ENCODE data around the gene BEX4.

The BEX4 gene

GRCh38 chrX:103254171-103254824 lies 39.4 kb downstream of the BEX4 start:
- DNase-seq (ENCODE audit: low read depth, low spot score): no peak
- peak overlapping the region; percentile 58 for H3K27ac ChIP-seq
- H3K4me3 ChIP-seq: peak overlapping the region; percentile 87
- H3K36me3 ChIP-seq (ENCODE audit: insufficient read depth, low read length): 0 out of 2 replicates have a peak, but pooled peaks cover 3% of the 10 kb centered on the region
- no peak for TF ChIP-seq POLR2AphosphoS5 (IDR thresholded peaks at IDR 0.05; ENCODE audit: borderline replicate concordance, low read depth, low read length)
- no peak for TF ChIP-seq EZH2 (IDR thresholded peaks at IDR 0.05)
- no peak for TF ChIP-seq FOXP2 (optimal IDR thresholded peaks at IDR 0.05; ENCODE audit: control extremely low read depth, extremely low read length, insufficient read depth)
- peak overlapping the region; percentile 88 for H3K9ac ChIP-seq (ENCODE audit: insufficient read length)
- H3K9me3 ChIP-seq (ENCODE audit: low read depth, low read length): no peaks in the 10 kb centered on the region

- peak; percentile 16 for DNase-seq (ENCODE audit: low read depth, low spot score)
- peak; percentile 75 for TF ChIP-seq POLR2AphosphoS5 (IDR thresholded peaks at IDR 0.05; ENCODE audit: borderline replicate concordance, low read depth, low read length)
- TF ChIP-seq FOXP2 (optimal IDR thresholded peaks at IDR 0.05; ENCODE audit: control extremely low read depth, extremely low read length, insufficient read depth): no peak
- H3K9me3 ChIP-seq (ENCODE audit: low read depth, low read length): no peaks in the 10 kb centered on the region
- H3K27ac ChIP-seq: peak within 1 kb of the TSS; percentile 58
- H3K9ac ChIP-seq (ENCODE audit: insufficient read length): peak within 1 kb of the TSS; percentile 88
- peak within 1 kb of the TSS; percentile 87 for H3K4me3 ChIP-seq
- H3K36me3 ChIP-seq (ENCODE audit: insufficient read depth, low read length): 0 out of 2 replicates have a peak, but pooled peaks cover 3% of the 10 kb centered on the region
Measured at GRCh38 chrX:103254921-103255493, 40.1 kb downstream of the BEX4 start, which contains the start of gene TCEAL8. Gene TCEAL8 (minus strand): TSS chrX:103255155. CDS start chrX:103253979, 1,176 bp downstream.

GRCh38 chrX:103256651-103257050 lies 41.7 kb downstream of the BEX4 start:
- H3K9ac ChIP-seq (ENCODE audit: insufficient read length): no peak overlapping the region
- no peak for DNase-seq (ENCODE audit: low read depth, low spot score)
- H3K27ac ChIP-seq: no peak overlapping the region
- H3K4me3 ChIP-seq: no peak overlapping the region
- H3K9me3 ChIP-seq (ENCODE audit: low read depth, low read length): no peaks in the 10 kb centered on the region
- no peak for TF ChIP-seq POLR2AphosphoS5 (IDR thresholded peaks at IDR 0.05; ENCODE audit: borderline replicate concordance, low read depth, low read length)
- no peak for TF ChIP-seq FOXP2 (optimal IDR thresholded peaks at IDR 0.05; ENCODE audit: control extremely low read depth, extremely low read length, insufficient read depth)
- no peak for TF ChIP-seq EZH2 (IDR thresholded peaks at IDR 0.05)
- 0 out of 2 replicates have a peak, but pooled peaks cover 3% of the 10 kb centered on the region for H3K36me3 ChIP-seq (ENCODE audit: insufficient read depth, low read length)

- Histone ChIP-seq H3K9me3 (ENCODE audit: low read depth, low read length) (no peaks in the 10 kb centered on the region), H3K36me3 (ENCODE audit: insufficient read depth, low read length) (0 out of 2 replicates have a peak, but pooled peaks cover under 1% of the 10 kb centered on the region), H3K4me3 (no peak overlapping the region), H3K9ac (ENCODE audit: insufficient read length) (no peak overlapping the region), H3K27ac (no peak overlapping the region)
- TF ChIP-seq POLR2AphosphoS5 (IDR thresholded peaks at IDR 0.05; ENCODE audit: borderline replicate concordance, low read depth, low read length) (no peak), FOXP2 (optimal IDR thresholded peaks at IDR 0.05; ENCODE audit: control extremely low read depth, extremely low read length, insufficient read depth) (no peak), EZH2 (IDR thresholded peaks at IDR 0.05) (no peak)
- no peak for DNase-seq (ENCODE audit: low read depth, low spot score)
Measured at GRCh38 chrX:103258275-103258674, 43.4 kb downstream of the BEX4 start.
